Measurements from ENCODE around the gene ZNF22. TPM values are rescaled to one million over a fixed set of nuclear protein-coding genes. Genes with fewer than 3 reads are reported as not detected.

Gene ZNF22
- total RNA-seq, 1 experiment from 2014 or later = 29.9 TPM

DNA sequence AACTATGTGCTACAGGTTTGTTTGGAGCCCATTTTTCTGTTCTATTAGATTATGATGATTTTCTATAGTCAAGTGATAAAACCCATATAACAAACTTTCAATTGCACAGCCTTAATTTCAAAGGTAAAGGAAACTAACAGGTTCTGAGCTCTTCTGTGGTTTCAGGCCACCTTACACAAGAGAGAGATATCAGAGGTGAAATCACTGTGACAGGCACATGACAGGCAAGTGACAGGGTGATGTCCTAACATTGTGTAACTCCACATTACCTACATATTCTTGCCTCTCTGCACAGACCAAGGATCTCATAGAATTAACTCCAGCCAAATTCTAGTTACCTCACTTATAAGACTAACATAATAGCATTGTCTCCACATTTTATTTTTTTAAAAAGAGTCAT lies 35.0 kb downstream of the ZNF22 start:
- no peaks in the 10 kb centered on the region for H3K4me1 ChIP-seq (replicated peaks; ENCODE audit: insufficient read depth)
- no peak overlapping the region for H3K4me3 ChIP-seq
- no peaks in the 10 kb centered on the region for H3K36me3 ChIP-seq (ENCODE audit: low read depth)
- no peaks in the 10 kb centered on the region for H3K9me2 ChIP-seq (ENCODE audit: insufficient read depth)
- H3K27ac ChIP-seq = no peak overlapping the region
- H3K79me2 ChIP-seq (ENCODE audit: low read depth) = no peaks in the 10 kb centered on the region
- H3K4me2 ChIP-seq = no peak overlapping the region
- H3K9me3 ChIP-seq (ENCODE audit: insufficient read depth, low read depth) = no peaks in the 10 kb centered on the region; the same call in 1 of the 2 replicates
- POLR2A ChIA-PET (ENCODE audit: unreplicated experiment) = no interaction called here
- no peaks in the 10 kb centered on the region for H3F3A ChIP-seq (ENCODE audit: insufficient read depth, low read depth)
- TF ChIP-seq, protein P1, sequence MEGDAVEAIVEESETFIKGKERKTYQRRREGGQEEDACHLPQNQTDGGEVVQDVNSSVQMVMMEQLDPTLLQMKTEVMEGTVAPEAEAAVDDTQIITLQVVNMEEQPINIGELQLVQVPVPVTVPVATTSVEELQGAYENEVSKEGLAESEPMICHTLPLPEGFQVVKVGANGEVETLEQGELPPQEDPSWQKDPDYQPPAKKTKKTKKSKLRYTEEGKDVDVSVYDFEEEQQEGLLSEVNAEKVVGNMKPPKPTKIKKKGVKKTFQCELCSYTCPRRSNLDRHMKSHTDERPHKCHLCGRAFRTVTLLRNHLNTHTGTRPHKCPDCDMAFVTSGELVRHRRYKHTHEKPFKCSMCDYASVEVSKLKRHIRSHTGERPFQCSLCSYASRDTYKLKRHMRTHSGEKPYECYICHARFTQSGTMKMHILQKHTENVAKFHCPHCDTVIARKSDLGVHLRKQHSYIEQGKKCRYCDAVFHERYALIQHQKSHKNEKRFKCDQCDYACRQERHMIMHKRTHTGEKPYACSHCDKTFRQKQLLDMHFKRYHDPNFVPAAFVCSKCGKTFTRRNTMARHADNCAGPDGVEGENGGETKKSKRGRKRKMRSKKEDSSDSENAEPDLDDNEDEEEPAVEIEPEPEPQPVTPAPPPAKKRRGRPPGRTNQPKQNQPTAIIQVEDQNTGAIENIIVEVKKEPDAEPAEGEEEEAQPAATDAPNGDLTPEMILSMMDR (conservative IDR thresholded peaks at IDR 0.05) = no peak
- TF ChIP-seq EZH2 (IDR thresholded peaks at IDR 0.05; ENCODE audit: low read depth) = no peak
- no peak for DNase-seq
- intact Hi-C loops (cut with micrococcal nuclease; ENCODE audit: unreplicated experiment) = no loop called here
- H4K20me1 ChIP-seq (ENCODE audit: insufficient read depth) = no peaks in the 10 kb centered on the region
- no peaks in the 10 kb centered on the region for H3K27me3 ChIP-seq (ENCODE audit: insufficient read depth, low read depth)
- CTCF ChIA-PET = no interaction called here
- BruUV-seq (replicated peaks) = no TSS peak
- H2AFZ ChIP-seq = no peak overlapping the region

- H3K4me1 ChIP-seq (replicated peaks; ENCODE audit: insufficient read depth) = no peaks in the 10 kb centered on the region
- H4K20me1 ChIP-seq (ENCODE audit: insufficient read depth) = no peaks in the 10 kb centered on the region
- CTCF ChIA-PET = no interaction called here
- no peaks in the 10 kb centered on the region for H3K36me3 ChIP-seq (ENCODE audit: low read depth)
- no peaks in the 10 kb centered on the region for H3K27me3 ChIP-seq (ENCODE audit: insufficient read depth, low read depth)
- no TSS peak for BruUV-seq (replicated peaks)
- no peaks in the 10 kb centered on the region for H3K9me3 ChIP-seq (ENCODE audit: insufficient read depth, low read depth)
- intact Hi-C loops (cut with micrococcal nuclease; ENCODE audit: unreplicated experiment) = loop anchor here (10.0 kb wide), 1 partner anchor 164 kb away; no protein-coding TSS in a partner anchor
- POLR2A ChIA-PET (ENCODE audit: unreplicated experiment) = interaction anchor here (0.6 kb wide), 1 partner anchor 62 kb away, joined by 3 read pairs; the partner anchor contains the start of gene DEPP1
- no peak overlapping the region for H2AFZ ChIP-seq
- no peak overlapping the region for H3K4me3 ChIP-seq
- no peaks in the 10 kb centered on the region for H3F3A ChIP-seq (ENCODE audit: insufficient read depth, low read depth)
- H3K27ac ChIP-seq = no peak overlapping the region
- TF ChIP-seq, protein P1 (conservative IDR thresholded peaks at IDR 0.05) = no peak
- TF ChIP-seq EZH2 (IDR thresholded peaks at IDR 0.05; ENCODE audit: low read depth) = no peak
- no peaks in the 10 kb centered on the region for H3K79me2 ChIP-seq (ENCODE audit: low read depth)
- no peak overlapping the region for H3K4me2 ChIP-seq
- no peak for DNase-seq
- H3K9me2 ChIP-seq (ENCODE audit: insufficient read depth) = no peaks in the 10 kb centered on the region
Measured at GRCh38 chr10:45040921-45041542, 40.3 kb downstream of the ZNF22 start.

GRCh38 chr10:45044290-45044689 lies 43.6 kb downstream of the ZNF22 start:
- no peaks in the 10 kb centered on the region for H3F3A ChIP-seq (ENCODE audit: insufficient read depth, low read depth)
- ChIA-PET CTCF (no interaction called here), POLR2A (ENCODE audit: unreplicated experiment) (no interaction called here)
- H3K36me3 ChIP-seq (ENCODE audit: low read depth) = no peaks in the 10 kb centered on the region
- no peak for DNase-seq
- no peak overlapping the region for H2AFZ ChIP-seq
- H4K20me1 ChIP-seq (ENCODE audit: insufficient read depth) = no peaks in the 10 kb centered on the region
- intact Hi-C loops (cut with micrococcal nuclease; ENCODE audit: unreplicated experiment) = loop anchor here (10.0 kb wide), 1 partner anchor 161 kb away; no protein-coding TSS in a partner anchor
- no peak overlapping the region for H3K4me2 ChIP-seq
- no peak overlapping the region for H3K4me3 ChIP-seq
- no peaks in the 10 kb centered on the region for H3K27me3 ChIP-seq (ENCODE audit: insufficient read depth, low read depth)
- no peak for TF ChIP-seq EZH2 (IDR thresholded peaks at IDR 0.05; ENCODE audit: low read depth)
- TF ChIP-seq, protein P1 (conservative IDR thresholded peaks at IDR 0.05) = no peak
- no peak overlapping the region for H3K27ac ChIP-seq
- H3K79me2 ChIP-seq (ENCODE audit: low read depth) = no peaks in the 10 kb centered on the region
- no peaks in the 10 kb centered on the region for H3K9me2 ChIP-seq (ENCODE audit: insufficient read depth)
- H3K9me3 ChIP-seq (ENCODE audit: insufficient read depth, low read depth) = no peaks in the 10 kb centered on the region
- no TSS peak for BruUV-seq (replicated peaks)
- no peaks in the 10 kb centered on the region for H3K4me1 ChIP-seq (replicated peaks; ENCODE audit: insufficient read depth)

Measured in PC-9 (cell line).